G401.6 (cell line): ENCODE data around the gene ARPC5.

ENCODE experiments used
- FAIRE-seq: peaks from 2 replicates; lab custom pipeline; 2012; peaks lifted over from hg19 to GRCh38; lab: Jason Lieb, UNC

The ARPC5 gene

DNA sequence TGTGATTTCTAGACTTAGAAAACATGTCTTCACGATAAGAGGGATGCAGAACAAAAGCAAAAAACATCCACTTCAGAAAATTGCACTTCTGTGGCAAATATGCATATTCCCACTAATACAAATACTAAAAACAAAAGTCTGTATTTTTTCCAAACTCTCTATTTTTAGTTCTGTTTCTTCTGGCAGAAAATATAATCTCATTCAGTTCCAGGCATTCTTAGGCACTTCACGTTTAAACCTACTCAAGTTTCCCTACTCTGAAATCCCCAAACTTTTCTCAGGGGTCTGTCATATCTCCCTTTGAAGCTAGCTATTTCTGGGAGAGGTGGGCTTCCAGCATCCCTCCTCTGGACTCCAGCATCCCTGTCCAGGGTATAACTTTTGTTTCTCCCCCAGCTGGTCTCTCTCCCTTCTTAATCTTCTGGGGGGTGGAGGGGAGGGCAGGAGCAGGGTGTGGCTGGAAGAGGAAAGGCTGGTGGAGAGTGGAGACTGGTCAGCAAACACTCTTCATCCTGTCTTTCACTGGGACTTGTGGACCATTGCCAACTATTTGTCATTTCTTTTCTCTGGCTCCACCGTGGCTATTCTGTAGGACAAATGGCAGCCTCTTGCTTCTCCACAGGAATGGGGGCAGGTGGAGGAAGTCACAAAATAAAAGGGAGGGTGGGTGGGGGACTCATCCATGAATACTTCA lies 25.7 kb downstream of the ARPC5 start:
- FAIRE-seq = no peak

DNA sequence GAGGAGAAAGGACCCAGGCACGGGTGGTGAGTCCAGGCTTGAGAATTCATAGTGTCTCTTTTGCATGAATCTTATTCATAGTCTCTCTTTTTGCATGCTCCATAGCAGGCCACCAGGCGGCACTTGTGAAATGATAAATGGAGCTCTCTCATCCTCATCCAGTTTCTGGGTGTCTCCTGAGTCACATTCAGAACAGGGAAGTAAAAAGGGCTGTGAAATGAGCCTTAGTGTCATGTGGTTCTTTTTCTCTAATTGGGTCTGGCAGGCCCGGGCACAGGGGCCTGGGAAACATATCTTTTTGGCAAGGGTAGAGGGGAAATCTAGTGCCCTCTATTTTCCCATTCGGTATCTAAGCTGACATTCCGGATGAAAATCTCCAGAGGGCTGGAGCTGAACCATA lies 26.3 kb downstream of the ARPC5 start:
- no peak for FAIRE-seq

DNA sequence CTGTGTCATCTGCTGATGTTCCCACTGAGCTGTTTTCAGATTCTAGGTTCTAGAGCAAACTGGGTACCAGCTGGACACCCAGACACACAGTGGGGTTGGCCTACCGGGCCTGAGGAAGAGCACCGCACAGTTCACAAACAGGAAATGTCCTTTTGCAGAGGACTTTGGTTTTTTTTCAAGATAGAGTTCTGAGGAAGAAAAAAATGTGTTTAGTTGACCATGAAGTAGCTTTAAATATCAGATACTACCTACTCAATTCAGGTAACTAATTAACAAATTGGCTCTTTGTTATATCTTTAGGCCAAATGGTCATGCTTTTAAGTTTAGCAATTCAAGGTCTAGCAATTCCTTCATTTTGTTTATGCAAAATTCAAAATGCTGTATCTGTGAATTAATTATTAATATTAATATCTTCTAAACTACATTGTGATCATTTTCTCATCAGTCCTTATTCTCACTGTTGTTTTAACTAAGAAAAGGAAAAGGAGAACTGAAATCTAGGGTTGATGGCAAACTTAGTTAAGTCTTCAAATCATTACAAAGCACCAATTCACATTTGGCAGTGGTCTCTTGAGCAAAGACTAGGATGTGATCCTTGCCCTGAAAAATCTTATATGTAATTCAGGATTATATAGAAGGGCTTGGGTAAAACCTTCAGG lies 28.1 kb downstream of the ARPC5 start:
- no peak for FAIRE-seq

DNA sequence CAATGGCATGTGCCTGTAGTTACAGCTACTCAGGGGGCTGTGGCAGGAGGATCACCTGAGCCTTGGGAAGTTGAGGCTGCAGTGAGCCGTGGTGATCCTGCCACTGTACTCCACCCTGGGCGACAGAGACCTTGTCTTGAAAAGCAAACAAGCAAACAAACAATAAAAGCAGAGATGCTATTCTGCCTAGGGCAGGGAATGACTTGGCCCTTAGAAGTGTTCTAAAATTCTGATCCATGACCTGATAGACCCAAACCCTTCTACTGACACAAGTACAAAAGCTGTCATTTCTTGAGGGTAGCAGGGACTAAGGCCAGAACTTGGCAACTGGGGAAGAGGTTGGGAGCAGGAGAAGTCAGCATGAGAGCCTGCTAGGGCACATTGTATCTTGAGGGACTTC lies 29.7 kb downstream of the ARPC5 start:
- no peak for FAIRE-seq

DNA sequence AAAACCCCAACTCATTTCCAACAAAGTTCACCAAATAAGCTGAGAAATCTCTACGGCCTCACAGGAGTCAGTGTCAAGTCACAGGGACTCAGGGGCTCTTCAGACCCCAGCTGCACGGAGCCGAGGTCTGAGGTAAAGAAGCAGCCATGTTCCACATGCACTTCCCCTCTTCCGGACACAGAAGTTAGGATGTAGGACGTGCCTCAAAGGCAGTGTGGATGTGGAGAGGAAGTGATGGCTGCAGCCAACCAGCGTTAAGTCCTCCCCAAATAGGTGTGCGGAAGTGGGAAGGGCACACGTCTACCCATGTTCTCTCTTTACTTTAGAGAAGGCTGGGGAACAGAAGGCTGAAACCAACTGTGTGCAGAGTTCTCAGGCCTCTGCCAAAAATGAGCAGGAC lies 30.8 kb downstream of the ARPC5 start:
- FAIRE-seq = no peak

DNA sequence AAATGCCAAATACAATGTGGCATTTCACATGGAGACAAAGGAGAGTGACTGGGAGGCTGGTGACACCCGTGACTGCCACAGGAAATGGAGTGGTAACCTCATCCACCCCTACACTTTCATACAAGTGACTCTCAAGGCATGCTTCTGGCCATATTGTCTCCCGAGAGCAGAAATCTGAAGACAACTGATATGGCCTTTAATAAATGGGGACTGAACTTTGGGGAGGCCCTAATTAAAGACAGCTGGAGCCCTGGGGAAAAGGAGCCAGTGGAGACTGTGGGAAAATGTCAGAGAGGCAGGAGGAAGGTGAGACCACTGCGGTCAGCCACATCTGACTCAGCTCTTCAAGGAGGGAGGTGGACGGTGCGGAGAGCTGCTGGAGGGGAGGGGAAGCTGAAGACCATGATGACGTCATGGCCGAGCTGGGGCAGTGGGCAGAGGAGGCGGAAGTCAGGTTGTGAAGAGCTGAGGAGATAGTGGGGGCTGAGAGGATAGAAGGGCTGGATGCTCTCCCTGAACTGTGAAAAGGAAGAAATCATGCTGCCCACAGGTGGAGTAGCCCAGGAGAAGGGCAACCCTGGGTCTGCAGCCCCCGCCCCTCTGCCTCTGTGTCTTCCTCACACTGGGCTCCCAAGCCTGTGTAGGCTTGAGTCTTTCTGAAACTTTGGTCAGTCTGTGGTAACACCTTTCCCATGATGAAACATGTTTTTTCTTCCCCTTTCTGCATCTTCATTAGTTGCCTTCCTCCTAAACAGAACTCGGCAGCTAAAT lies 31.4 kb downstream of the ARPC5 start:
- FAIRE-seq = no peak

DNA sequence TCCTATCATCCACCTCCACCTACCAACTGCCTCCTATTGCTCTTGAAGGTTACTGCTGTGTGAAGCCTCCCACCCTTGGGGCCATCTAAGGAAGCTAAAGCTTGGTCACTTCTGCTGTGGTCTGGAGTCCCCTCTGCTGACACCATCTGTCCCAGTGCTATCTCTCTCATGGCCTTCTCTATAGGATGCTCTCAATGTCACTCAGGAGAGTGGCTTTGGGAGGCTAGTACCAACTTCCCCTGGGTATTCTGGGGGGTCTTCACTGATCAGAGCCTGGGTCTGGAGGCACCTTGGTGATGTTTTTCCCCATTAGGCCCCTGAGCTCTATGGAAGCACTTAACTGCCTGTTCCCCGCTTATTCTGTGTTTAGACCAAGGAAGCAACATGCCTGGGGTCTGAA lies 33.1 kb downstream of the ARPC5 start:
- no peak for FAIRE-seq

DNA sequence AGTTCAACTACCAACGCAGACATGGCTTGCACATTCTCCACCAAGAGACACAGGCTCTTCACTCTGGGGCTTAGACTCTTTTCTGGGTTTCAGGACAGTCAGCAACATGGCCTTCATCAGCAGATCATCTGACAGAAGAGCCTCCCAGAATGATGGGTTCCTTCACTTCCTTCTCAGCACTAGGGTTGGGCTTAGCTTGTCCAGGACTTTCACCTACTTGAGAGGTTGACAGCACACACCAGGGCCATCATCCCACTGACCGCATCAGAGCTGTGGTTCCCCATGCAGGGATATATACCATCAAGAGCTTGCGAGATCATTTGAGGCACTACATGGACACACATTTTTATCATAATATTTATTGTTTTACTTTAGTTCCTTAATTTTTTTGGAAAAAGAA lies 34.9 kb downstream of the ARPC5 start:
- no peak for FAIRE-seq

DNA sequence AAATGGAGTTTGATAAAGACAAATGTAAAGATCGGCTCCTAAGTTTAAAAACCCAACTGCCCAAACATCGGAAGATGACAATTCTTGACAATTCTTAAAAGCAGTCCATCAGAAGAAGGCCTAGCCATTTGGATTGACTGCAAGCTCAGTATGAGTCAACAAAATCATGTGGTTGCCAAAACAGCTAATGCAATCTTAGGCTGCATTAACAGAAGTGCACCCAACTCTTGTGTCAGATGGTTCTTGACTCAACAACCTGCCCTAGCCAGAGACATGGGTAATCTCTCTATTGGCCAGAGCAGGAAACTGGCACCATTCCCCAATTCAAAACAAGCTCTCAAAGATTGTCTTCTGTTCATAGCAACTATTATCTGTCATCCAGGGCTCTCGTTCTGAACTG lies 35.4 kb downstream of the ARPC5 start:
- no peak for FAIRE-seq

DNA sequence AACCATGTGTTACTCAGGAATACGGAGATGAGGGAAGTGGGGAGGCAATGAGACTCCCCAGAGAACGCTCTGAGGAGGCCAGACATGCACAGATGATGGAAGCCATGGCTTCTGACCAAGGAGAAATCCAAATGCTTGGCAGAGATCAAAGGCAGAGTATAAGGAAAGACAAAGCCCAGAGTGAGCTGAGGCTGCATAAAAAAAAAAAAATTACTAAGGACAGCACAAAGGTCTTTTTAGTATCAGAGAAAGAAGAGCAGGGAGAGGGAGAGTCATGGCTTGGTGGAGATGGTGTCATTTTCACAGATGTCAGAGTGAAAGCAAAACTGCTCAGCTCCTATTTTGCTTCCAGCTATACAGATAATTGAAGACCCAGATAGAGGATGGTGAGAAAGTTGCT lies 37.2 kb downstream of the ARPC5 start:
- no peak for FAIRE-seq

DNA sequence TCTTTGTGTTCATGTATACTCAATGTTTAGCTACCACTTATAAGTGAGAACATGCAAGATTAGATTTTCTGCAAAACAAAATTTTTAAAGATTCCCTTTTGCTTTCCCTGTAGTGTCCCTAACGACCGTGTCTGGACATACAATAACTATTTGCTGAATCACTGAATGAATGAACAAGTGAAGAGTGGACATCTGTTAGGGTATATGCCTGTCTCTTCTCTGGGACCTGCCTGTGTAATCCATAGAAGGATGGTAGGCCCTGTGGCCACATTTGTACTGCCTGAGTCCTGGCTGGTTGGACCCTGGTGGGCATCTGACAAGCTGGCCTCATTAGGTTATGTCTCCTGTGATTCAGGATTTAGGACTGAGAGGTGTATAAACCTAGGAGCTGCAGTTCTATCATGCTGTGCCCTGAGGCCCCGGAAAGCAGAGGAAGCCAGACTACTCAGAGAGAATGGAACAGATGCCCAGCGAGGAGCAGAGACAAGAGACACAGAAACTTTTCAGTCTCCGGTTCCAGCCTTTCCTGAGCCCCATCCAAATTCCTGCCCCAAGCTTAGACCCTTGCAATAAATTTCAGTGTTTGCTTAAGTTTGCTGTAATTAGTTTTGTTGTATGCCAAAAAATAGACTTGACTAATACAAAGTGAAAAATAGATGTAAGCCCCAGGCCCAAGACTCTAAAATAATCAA lies 37.8 kb downstream of the ARPC5 start:
- FAIRE-seq = no peak

DNA sequence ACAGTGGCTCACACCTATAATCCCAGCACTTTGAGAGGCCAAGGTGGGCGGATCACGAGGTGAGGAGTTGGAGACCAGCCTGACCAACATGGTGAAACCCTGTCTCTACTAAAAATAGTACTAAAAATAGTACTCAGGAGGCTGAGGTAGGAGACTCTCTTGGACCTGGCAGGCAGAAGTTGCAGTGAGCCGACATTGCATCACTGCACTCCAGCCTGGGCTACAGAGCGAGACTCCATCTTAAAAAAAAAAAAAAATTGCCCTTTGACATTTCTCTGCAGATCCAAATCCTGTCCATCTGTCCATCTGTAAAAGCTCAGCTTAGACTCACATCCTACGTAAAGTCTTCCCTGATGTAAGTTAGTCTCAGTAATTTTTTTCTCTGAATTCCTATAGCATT lies 39.1 kb downstream of the ARPC5 start:
- FAIRE-seq = no peak

DNA sequence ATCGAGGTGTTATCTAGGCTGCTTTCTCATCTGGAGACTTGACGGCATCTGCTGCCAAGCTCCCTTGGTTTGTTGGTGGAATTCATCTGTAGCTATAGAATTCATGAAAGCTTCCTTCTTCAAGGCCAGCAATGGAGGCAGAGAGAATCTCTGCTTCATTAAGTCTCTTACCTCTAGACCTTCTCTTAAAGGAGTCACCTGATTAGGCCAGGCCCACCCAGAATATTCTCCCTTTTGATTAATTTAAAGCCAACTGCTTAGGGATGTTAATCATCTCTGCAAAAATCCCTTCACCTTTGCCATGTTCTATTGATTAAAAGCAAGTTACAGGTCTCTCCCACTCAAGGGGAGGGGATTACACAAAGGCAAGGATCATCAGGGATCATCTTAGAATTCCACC lies 40.0 kb downstream of the ARPC5 start:
- no peak for FAIRE-seq

DNA sequence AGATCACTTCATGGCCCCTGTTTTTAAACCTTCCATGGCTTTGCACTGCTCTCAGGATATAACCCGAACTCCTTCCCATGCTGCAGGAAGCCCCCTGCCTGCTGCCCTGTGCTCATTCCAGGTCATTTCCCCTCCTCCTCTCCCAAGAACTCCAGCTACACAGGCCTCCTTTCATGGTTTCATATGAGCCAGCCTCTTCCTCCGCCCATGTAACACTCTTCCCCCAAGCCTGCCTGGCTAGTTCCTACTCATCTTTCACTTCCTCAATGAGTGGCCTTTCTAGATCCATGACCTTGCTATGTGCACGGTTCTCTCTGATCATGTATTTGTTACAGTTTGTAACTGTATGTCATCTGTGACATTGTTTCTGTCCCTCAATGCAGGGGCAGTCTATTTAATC lies 42.2 kb downstream of the ARPC5 start:
- no peak for FAIRE-seq

DNA sequence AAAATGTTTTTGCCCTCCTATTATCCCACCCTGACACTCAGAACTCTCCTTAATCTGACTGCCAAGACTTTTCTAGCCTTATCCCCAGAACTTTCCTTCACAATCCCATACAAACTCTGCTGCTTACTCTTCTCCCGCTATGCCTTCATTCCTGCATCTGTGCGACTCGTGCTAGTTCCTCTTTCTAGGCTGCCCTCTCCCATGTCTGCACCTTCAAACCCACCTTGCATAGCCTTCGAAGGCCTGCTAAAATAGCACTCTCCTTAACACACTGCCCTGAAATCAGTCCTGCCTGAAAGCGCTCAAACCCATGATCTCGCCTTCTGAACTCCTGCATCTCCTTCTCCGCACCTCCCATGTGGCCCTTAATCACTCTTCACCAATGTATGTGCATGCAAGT lies 42.9 kb downstream of the ARPC5 start:
- no peak for FAIRE-seq

DNA sequence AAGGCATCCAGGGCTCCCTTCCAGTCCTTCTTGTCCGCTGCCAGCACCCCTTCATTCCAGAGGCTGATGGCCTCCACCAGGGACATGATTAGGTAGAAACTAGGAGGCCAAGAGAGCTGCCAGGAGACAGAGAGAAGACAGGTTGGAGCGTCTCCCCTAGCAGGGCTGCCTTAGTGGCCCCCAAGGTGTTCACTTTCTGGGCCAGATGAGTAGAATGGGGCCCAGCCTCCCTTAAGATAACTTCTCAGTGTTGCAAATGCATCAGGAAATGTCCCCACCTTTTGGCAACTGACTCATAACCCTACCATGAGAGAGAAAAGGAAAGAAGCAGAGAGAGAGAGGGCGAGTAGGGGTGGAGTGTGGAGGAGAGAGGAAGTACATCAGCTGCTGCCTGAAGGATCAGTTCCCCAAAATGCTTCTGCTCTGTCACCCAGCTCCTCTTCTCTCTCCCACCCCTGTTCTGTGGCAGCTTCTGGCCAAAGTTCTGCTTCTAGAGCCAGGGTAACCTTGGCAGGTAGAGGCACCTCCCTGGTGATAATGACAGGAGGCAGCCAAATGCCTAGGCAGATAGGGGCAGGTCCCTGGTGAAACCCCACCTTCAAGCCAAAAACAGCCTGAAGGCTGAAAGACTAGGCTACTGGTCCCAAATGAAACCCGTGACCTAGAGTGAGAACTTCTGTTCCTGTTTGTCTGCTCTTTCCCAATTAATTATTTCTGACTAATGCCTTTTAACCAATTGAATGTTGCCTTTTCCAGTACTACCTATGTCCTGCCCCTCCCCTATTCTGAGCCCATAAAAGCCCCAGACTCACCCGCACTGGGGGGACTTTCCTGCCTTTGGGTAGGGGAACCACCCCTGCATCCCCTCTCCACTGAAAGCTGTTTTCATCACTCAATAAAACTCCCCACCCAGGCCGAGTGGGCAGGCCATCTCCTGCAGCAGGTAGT lies 45.1 kb downstream of the ARPC5 start, which contains the start of gene NCF2:
Gene NCF2 (minus strand): TSS at position 216 of the 948 bp plus-strand sequence. CDS start 130 bp downstream, at position 86.
- FAIRE-seq = no peak

DNA sequence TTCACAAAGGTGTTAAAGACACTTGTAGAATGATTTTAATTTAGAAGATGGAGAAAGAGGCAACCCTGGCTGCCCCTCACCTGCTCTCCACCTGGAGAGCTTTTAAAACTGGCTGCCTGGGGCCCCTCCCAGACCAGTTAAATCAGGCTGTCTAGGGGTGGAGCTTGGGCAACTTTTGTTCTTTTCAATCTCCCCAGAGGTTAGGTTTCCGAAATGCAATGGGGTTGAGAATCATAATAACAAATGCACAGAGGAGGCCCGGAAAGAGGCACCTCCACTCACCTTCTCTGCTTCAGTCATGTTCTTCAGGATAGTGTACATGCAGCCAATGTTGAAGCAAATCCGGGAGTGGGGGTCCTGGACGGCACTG lies 45.7 kb downstream of the ARPC5 start:
- FAIRE-seq = no peak

DNA sequence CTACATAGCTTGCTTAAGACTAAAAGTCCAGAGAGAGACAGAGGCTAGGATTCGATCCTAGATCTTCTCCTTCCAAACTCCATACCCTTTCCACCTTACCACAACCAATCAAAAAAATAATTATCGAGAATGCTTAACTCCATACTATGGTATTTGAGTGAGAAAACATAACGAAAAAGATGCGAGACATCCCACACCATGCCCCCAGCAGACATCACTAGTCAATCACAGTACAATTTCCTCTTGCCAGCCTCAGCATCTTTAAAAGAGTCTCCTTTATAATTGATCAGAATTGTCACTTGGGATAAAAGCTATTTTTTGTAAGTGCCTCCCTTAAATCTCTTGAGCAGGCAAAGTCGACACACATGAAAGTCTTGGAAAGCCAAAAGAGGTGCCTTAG lies 46.2 kb downstream of the ARPC5 start:
- no peak for FAIRE-seq

DNA sequence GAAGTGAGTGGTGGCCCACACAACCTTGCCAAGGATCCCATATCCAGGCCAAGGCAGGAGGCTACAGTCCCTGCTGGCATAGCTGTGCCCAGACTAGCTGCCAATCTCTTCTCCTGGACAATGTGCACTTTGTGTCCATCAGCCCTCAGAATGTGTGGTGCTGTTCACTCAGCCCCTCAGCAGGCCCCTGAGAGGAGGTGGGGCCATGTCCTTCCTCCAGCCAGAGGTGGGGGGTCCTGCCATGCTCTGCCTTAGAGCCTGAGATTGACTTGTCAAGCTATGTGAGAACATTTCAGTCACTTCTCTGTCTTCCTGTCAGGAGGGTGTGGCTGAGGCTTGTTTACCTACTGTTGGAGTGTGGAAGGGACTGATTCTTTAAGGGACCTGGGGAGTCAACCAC lies 46.8 kb downstream of the ARPC5 start:
- FAIRE-seq = no peak

DNA sequence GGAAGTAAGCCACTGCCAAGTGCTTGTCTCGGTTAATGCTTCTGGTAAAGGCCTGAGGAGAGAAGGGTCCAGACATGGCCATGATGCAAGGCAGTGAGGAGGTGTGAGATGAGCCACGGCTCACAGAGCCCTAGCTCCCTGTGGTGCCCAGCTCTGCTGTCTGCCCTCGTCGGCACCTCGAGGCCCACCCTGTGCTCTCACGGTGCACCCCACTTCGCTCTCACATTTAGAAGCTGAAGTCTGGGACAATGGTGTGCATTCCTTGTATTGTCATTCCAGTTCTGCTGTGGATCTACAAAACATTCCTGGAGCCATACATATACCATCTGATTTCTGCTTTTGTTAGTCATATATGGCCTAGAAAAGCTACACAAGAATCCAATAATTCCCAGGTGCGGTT lies 48.7 kb downstream of the ARPC5 start:
- no peak for FAIRE-seq

DNA sequence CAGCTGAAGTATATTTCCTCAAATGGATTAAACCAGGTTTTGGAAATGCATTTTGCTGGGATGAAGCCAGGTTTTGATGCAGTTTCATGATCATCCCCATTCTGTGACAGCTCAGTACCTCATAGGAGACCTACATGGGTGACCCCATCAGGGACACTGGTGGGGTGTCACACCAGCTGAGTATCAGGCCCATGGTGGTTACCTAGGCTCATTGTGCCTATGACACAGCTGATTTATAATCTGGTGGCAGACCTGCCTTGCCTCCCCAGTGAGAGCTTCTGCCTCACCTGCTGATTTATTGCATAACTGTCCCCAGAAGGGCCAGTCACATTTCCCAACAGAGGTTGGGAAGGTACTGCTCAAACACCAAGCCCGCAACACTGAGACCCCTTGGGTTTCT lies 49.1 kb downstream of the ARPC5 start:
- FAIRE-seq = no peak

DNA sequence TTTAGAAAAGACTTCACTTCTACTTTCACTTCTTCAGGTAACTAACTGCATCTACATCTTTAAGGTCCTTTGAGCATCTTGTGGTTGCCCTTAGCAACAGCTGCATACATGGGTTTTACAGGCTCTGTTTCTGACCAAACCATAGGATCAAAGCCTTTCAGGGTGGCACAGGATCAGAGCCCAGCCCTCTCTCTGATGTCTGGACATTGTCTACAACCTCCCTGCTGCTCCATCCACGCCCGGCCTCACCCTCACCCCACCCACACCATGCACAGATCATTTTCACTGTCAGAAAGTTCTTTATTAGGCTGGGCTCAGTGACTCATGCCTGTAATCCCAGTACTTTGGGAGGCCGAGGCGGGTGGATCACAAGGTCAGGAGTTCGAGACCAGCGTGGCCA lies 50.5 kb downstream of the ARPC5 start:
- FAIRE-seq = no peak
